ENCODE data around the gene PNP.

DNA sequence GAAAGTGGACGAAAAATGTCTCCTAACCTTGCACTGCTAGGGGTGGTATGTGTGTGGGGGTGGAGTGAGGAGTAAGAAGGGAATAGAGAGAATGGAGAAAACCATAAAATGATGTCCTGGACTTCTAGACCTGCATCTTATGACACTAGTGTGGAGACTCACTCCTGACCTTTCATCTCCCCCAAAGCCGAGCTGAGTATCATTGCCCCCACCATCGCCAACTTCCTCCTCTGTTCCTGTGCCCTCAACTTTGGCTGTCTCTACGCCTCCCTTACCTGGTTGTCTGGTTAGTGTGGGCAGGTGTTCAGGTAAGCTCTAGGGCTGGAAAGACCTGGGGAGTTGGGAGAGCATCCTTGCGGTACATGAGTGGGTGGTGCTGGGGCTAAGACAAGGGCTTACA is 28.7 kb upstream of the PNP start:
- TF ChIP-seq, protein P1, sequence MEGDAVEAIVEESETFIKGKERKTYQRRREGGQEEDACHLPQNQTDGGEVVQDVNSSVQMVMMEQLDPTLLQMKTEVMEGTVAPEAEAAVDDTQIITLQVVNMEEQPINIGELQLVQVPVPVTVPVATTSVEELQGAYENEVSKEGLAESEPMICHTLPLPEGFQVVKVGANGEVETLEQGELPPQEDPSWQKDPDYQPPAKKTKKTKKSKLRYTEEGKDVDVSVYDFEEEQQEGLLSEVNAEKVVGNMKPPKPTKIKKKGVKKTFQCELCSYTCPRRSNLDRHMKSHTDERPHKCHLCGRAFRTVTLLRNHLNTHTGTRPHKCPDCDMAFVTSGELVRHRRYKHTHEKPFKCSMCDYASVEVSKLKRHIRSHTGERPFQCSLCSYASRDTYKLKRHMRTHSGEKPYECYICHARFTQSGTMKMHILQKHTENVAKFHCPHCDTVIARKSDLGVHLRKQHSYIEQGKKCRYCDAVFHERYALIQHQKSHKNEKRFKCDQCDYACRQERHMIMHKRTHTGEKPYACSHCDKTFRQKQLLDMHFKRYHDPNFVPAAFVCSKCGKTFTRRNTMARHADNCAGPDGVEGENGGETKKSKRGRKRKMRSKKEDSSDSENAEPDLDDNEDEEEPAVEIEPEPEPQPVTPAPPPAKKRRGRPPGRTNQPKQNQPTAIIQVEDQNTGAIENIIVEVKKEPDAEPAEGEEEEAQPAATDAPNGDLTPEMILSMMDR (IDR thresholded peaks at IDR 0.05) = no peak
- no peak for TF ChIP-seq POLR2AphosphoS5 (IDR thresholded peaks at IDR 0.05)
- TF ChIP-seq POLR2A (IDR thresholded peaks at IDR 0.05) = no peak
